ENCODE measurements around the gene EFCAB11.

- TF ChIP-seq CTCF (IDR thresholded peaks at IDR 0.05), result no peak
- TF ChIP-seq POLR2A (IDR thresholded peaks at IDR 0.05), result no peak
Measured at GRCh38 chr14:89899291-89899690, 55.2 kb downstream of the EFCAB11 start.
